Measurements from ENCODE around the gene KDM5B. TPM values are rescaled to one million over a fixed set of nuclear protein-coding genes. Genes with fewer than 3 reads are reported as not detected.

Gene KDM5B
- total and polyA plus RNA-seq, 9 donors = 19.6 to 80.3 (median 53.7) TPM

GRCh38 chr1:202677433-202677832, 130.8 kb downstream of the KDM5B start:
- no peaks in the 10 kb centered on the region for H3K36me3 ChIP-seq
- no peaks in the 10 kb centered on the region for H3K27me3 ChIP-seq
- TF ChIP-seq CTCF (IDR thresholded peaks at IDR 0.05) (no peak), POLR2A (IDR thresholded peaks at IDR 0.05) (no peak), EP300 (IDR thresholded peaks at IDR 0.05) (no peak)
- H3K27ac ChIP-seq = no peak overlapping the region
- intact Hi-C loops (cut with DNase I) = no loop called here
- H3K4me3 ChIP-seq = no peak overlapping the region
- no peak for DNase-seq
- WGBS, 3 donors = 95 to 100% (median 97%) methylated on average over 2 of the region's 2 CpGs
- H3K4me1 ChIP-seq (ENCODE audit: insufficient read depth) = no peaks in the 10 kb centered on the region
- H3K9me3 ChIP-seq = no peaks in the 10 kb centered on the region

Small RNAs within 50 kb of the gene (small RNA-seq; reads per million reads assigned to genes)
- gene AC098934.3 = not detected

Other genes with a start within 250 kb of the KDM5B start
- 1 to 10 TPM in 2 of 7 donors, under 1 TPM in 4, not detected in 1; 0.34 to 5.5 (median 0.80) TPM for gene SYT2, start 98.0 kb downstream of the KDM5B start, total RNA-seq
- under 1 TPM; 0.39 to 0.52 TPM for gene SYT2, start 98.0 kb downstream of the KDM5B start, polyA plus RNA-seq
- 1 to 10 TPM in 3 of 7 donors, under 1 TPM in 2, not detected in 2; 0.57 to 1.2 (median 1.0) TPM for gene PCAT6, start 2.5 kb upstream of the KDM5B start, total RNA-seq
- 1 to 10 TPM; 1.5 to 2.8 TPM for gene PCAT6, start 2.5 kb upstream of the KDM5B start, polyA plus RNA-seq
- 1 to 10 TPM; 2.7 to 6.0 (median 3.9) TPM for gene RABIF, start 80.7 kb upstream of the KDM5B start, total RNA-seq
- 10 to 100 TPM in 1 of 2 donors, 1 to 10 TPM in 1; 2.8 to 11.7 TPM for gene RABIF, start 80.7 kb upstream of the KDM5B start, polyA plus RNA-seq
- gene KLHL12, start 118.8 kb upstream of the KDM5B start, total RNA-seq = 10 to 100 TPM; 11.2 to 29.7 (median 20.1) TPM
- 10 to 100 TPM; 13.5 to 25.4 TPM for gene KLHL12, start 118.8 kb upstream of the KDM5B start, polyA plus RNA-seq
- 10 to 100 TPM; 39.7 to 67.9 (median 49.7) TPM for gene ADIPOR1, start 149.9 kb upstream of the KDM5B start, total RNA-seq
- 100 to 1,000 TPM in 1 of 2 donors, 10 to 100 TPM in 1; 45.6 to 119 TPM for gene ADIPOR1, start 149.9 kb upstream of the KDM5B start, polyA plus RNA-seq
- gene CYB5R1, start 158.8 kb upstream of the KDM5B start, total RNA-seq = 10 to 100 TPM; 39.3 to 61.6 (median 52.5) TPM
- gene CYB5R1, start 158.8 kb upstream of the KDM5B start, polyA plus RNA-seq = 10 to 100 TPM; 46.8 to 82.5 TPM
- gene TMEM183A, start 199.0 kb upstream of the KDM5B start, total RNA-seq = 10 to 100 TPM; 42.0 to 67.4 (median 46.6) TPM
- 10 to 100 TPM; 44.0 to 72.4 TPM for gene TMEM183A, start 199.0 kb upstream of the KDM5B start, polyA plus RNA-seq
- gene PPFIA4, start 218.1 kb upstream of the KDM5B start, total RNA-seq = 1 to 10 TPM; 1.0 to 2.6 (median 1.6) TPM
- under 1 TPM; 0.35 to 0.53 TPM for gene PPFIA4, start 218.1 kb upstream of the KDM5B start, polyA plus RNA-seq

Measured in ovary (tissue), 9 donors.